COR-L47 (cell line): ENCODE measurements around the gene GET3.
"Not testable (repeated sequence)": the region's sequence is repeated elsewhere in the genome, so short reads cannot be mapped to it uniquely, and the experiment has no call there.

ENCODE experiments used
- DNase-seq: peaks from one replicate; lab custom pipeline; 2025; lab: John Stamatoyannopoulos, UW

The GET3 gene

GRCh38 chr19:12715929-12716328 is 21.4 kb upstream of the GET3 start:
- DNase-seq = no peak

GRCh38 chr19:12720296-12720695 is 17.0 kb upstream of the GET3 start:
- no peak for DNase-seq

DNA sequence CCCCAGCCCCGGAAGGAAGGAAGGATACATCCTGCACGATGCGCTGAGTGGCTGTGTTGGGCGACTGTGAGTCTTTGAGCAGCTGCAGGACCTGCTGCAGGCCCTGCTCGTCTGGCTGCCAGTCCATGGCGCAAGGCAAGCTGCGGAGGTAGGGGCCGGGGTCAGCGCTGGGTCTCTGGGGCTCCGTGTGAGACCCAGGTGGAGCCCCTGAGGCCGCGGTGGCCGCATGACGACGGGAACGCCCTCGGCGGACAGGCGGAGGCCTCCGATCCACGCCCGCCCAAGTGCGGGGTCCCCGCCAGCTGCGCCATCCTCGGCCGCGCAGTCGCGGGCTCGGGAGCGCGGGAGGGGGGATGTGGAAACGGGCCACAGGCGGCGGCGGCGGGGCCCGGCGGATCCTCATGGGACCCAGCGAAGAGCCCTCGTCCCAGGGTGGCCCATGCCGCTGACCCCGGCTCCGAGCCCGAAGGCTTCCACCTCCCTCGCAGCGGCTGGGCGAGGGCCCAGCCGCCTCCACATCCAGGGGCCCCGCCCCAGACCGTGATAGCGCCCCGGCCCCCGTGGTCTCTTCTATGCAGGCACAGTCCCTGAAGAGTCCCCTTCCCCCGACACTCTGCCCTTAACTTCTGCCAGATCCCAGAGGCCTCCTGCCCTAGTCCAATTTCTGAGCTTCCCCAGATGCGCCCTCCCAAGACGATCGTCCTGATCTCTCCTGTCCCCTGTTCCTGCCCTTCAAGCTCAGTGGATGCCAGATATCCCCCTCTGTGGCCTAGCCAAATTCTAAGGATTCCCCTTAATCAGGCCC is 16.2 kb upstream of the GET3 start:
- no peak for DNase-seq

DNA sequence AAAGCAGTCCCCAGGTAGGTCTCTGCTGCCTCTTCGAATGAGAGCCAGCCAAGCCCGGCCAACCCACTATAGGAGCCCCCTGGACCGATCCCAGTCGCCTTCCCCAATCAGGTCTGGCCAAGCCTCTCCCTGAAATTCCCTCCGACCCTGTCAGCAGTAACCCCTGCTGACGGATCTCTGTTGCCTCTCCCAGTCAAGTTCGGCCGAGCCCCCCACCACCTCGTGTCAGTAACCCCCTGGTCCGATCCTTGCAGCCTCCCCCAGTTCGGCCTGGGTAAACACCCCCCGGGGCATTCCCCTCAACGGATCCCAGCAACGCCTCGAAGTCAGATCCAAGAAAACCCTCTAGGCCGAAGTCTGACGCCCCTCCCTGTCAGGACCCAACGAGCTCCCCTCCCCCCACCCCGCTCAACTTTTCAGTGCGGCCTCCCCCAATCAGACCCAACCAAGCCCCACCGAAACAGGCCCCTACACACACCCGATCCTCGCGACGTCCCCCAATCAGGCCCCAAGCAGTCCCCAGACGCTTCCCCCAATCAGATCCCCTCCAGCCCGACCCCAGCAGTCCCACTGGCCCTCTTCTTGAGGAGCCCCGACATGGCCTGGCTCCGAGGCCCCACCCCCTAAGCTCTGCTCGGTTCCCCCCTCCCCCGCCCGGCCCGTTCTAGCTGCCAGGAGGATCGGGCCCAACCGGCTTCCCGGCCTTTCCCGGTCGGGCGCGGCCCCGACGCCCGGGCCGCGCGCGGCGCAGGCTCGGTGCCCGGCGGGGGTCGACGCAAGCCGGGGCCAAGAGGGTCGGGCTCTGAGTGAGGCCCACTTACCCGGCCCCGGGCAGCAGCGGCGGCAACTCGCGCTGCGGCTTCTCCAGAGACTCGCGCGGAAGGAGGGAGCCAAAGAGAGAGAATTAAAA is 15.4 kb upstream of the GET3 start:
- DNase-seq = peak; percentile 51

- peak; percentile 99 for DNase-seq
Observed at GRCh38 chr19:12722566-12723380, 14.5 kb upstream of the GET3 start.

DNA sequence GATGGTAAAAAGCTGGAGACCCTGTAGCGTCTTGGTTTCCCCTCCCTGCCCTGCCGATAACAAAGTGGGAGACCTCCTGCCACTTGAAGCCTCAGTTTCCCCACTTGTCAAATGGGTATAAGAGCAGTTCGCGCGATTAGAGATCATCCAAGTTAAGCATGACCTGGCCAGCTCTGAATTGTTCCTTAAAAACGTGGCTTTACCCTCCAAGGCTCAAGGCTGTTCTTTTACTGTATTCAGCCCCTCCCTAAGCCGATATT is 14.0 kb upstream of the GET3 start:
- no peak for DNase-seq

GRCh38 chr19:12723641-12724426 is 13.5 kb upstream of the GET3 start, which contains the start of gene TNPO2:
Gene TNPO2, minus strand, starts transcription at chr19:12723932. Its CDS starts 2,955 bp downstream, at chr19:12720977.
- DNase-seq = peak; percentile 52

- not testable (repeated sequence) for DNase-seq
Observed at GRCh38 chr19:12725612-12726011, 11.7 kb upstream of the GET3 start.

- DNase-seq = no peak
Observed at GRCh38 chr19:12726988-12727316, 10.3 kb upstream of the GET3 start.

DNA sequence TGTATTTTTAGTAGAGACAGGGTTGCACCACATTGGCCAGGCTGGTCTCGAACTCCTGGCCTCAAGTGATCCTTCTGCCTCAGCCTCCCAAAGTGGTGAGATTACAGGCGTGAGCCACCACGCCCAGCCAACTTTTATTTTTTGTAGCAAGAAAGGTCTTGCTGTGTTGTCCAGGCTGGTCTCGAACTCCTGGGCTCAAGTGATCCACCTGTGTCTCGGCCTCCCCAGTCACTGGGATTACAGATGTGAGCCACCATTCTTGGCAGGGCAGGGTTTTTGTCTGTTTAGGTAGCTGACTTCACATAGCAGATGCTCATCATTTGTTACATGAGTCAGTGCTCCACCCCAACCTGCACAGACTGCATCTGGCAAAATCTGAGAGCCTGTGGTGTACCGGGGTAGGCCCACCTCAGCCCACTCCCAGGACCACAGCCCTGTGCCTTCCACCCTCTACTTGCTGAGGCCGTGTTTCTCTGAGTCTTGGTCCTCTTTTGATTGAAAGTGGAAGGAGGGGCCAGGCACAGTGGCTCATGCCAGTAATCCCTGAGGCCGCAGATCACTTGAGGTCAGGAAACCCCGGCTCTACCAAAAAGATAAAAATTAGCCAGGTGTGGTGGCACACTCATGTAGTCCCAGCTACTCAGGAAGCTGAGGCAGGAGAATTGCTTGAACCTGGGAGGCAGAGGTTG is 9.4 kb upstream of the GET3 start:
- no peak for DNase-seq

GRCh38 chr19:12730064-12730463 is 7.2 kb upstream of the GET3 start:
- DNase-seq = no peak

- DNase-seq = no peak
Observed at GRCh38 chr19:12731337-12731736, 6.0 kb upstream of the GET3 start.

DNA sequence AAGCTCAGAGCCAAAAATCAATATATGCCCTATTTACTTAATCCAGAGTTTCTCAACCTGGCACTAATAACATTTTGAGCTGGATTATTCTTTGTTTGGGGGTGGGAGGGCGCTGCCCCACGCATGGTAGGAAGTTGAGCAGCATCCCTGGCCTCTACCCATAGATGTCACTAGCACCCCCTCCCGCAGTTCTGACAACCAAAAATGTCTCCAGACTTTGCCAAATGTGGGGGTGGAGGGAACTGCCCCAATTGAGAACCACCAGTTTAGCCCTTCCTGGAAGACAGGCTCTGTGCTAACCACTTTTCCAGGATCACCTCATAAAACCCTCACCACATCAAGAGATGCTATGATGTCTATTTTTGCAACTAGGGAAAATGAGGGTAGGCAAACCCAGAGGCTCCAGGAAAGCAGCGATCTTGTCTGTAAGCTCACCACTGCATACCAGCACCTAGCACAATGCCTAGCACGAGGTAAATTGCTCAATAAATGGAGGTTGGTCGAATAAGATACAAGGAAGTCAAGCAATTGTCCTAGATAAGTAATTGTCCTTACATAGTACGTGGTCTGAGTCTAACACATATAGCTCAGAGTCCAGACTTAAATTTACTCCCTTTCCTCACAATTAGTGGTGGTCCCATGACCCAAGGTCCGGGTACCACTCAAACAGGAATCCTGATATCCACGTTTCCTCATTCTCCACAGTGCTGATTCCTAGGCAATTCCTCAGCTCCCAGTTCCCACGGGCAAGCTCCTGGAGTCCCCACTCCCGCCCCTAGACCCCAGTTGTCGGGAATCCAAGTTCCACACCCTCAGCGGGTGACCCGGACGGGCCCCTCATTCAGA is 3.7 kb upstream of the GET3 start:
- DNase-seq = peak; percentile 37

DNA sequence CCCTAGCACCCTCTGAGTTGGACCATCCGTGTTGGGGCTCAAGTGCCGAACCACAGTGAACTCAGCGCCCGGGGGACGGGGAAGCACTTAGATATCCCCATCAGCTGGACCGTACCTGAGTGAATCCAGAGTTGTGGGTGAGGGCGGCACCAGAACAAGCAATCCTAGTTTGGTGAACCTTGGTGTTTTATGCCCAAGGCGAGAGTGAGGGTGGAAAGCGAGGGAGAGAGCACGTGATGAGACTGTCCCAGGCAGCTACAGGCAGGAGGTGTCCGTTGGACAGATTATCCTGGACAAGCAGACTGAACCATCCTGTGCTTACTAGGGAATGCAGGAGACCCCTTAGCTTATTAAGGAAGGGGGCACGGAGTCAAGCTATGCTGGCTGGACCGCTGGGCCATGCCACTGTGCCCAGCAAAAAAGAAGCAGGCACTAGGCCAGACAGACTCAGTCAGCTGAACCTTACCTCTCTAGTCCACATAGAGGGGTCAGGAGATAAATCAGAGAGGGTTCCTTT is 596 bp downstream of the GET3 start:
- DNase-seq = no peak

- no peak for DNase-seq
Observed at GRCh38 chr19:12745166-12745897, 8.0 kb downstream of the GET3 start.

DNA sequence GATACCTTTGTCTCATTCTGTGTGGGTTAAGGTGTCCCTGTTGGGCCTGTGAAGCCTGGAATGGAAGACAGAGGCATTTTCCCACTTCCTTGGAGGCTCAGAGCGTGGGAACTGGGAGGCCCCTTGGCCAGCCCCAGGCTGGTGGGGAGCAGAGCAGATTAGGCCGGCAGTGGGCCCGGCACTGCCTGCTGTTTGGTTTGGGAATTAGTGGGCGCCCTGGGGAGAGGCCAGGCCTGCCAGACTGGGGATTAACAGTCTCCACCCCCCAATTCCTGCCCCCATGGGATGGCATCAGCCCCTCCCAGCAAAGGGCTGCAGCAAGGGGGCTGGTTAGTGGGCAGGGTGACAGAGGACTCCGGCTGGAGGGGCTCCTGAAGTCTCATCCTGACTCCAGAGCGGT is 11.2 kb downstream of the GET3 start:
- no peak for DNase-seq

- DNase-seq = no peak
Observed at GRCh38 chr19:12749938-12750521, 12.7 kb downstream of the GET3 start.

- DNase-seq = no peak
Observed at GRCh38 chr19:12750851-12751250, 13.6 kb downstream of the GET3 start.

DNA sequence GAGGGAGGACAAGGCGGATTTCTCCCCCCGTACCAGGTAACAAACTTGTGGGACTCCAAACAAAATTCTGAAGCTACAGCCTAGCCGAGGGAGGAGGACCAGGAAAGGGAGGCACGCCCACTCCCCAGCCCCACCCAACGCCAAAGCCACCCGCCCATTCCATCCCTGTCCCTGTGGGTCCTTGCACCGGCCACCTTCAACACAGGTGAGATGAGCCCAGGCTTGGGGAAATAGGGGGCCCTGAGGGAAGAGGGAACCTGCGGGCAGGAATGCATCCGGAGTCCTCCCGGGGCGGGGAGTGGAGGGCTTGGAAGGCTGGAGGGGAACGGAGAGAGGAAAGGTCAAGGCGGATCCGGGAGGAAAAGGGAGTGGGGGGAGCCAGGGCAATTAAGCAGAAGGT is 14.3 kb downstream of the GET3 start, which contains the start of gene BEST2:
BEST2 (plus strand) TSS at position 157 of the 400 bp plus-strand sequence. CDS start 802 bp downstream, outside the sequence.
- no peak for DNase-seq
